ENCODE results near the gene GSE1.

- TF ChIP-seq CTCF (IDR thresholded peaks at IDR 0.05) (no peak), ZFX (IDR thresholded peaks at IDR 0.05; ENCODE audit: borderline replicate concordance) (no peak)
These were observed 40.0 kb upstream of the GSE1 start for GRCh38 chr16:85573045-85573695.
